HEK293T (cell line): ENCODE results near the gene TMEM204.

Experiments
- CTCF ChIA-PET: fragments of 350-600 bp; formaldehyde crosslinking; extraction: SDS; loops from one replicate; lab custom pipeline; 2021; ENCODE audit warnings: antibody characterized with exemption, inconsistent platforms; lab: Yijun Ruan, JAX
- POLR2A ChIA-PET: fragments of 350-600 bp; formaldehyde crosslinking; extraction: SDS; loops from one replicate; lab custom pipeline; 2020; ENCODE audit warnings: antibody characterized with exemption, inconsistent platforms; lab: Yijun Ruan, JAX
- DNase-seq: peaks from one replicate; pipeline ENCODE4 v3.0.0; 2012; ENCODE audit warnings: mixed read lengths; ENCODE audit errors: extremely low spot score
- ARNT ChIP-seq: fragments of 450-650 bp; IDR thresholded peaks from 2 replicates; pipeline ENCODE4 v1.6.1; 2017; ENCODE audit warnings: mild to moderate bottlenecking
- BHLHE40 ChIP-seq: fragments of 450-650 bp; IDR thresholded peaks from 2 replicates; pipeline ENCODE4 v1.6.1; 2016; ENCODE audit warnings: mild to moderate bottlenecking, moderate library complexity, borderline replicate concordance
- CTBP1 ChIP-seq: fragments of 450-650 bp; IDR thresholded peaks from 2 replicates; pipeline ENCODE4 v1.6.1; 2016; ENCODE audit warnings: borderline replicate concordance
- ELF4 ChIP-seq: fragments of 450-650 bp; IDR thresholded peaks from 2 replicates; pipeline ENCODE4 v1.6.1; 2017; ENCODE audit warnings: antibody characterized with exemption
- FOXA1 ChIP-seq: fragments of 450-650 bp; IDR thresholded peaks from 2 replicates; pipeline ENCODE4 v1.6.1; 2016; ENCODE audit warnings: mild to moderate bottlenecking
- FOXK2 ChIP-seq: fragments of 450-650 bp; IDR thresholded peaks from 2 replicates; pipeline ENCODE4 v1.6.1; 2016; ENCODE audit warnings: mild to moderate bottlenecking
- FOXM1 ChIP-seq: fragments of 450-650 bp; IDR thresholded peaks from 2 replicates; pipeline ENCODE4 v1.6.1; 2017; ENCODE audit warnings: mild to moderate bottlenecking, borderline replicate concordance
- HDGF ChIP-seq: fragments of 450-650 bp; IDR thresholded peaks from 2 replicates; pipeline ENCODE4 v1.6.1; 2017; ENCODE audit warnings: antibody characterized with exemption, borderline replicate concordance
- L3MBTL2 ChIP-seq: fragments of 450-650 bp; conservative IDR thresholded peaks from 2 replicates; pipeline ENCODE4 v1.6.1; 2016; ENCODE audit warnings: mild to moderate bottlenecking
- LEF1 ChIP-seq: fragments of 450-650 bp; IDR thresholded peaks from 2 replicates; pipeline ENCODE4 v1.6.1; 2017; ENCODE audit warnings: mild to moderate bottlenecking, borderline replicate concordance
- NFRKB ChIP-seq: fragments of 450-650 bp; IDR thresholded peaks from 2 replicates; pipeline ENCODE4 v1.6.1; 2016; ENCODE audit warnings: mild to moderate bottlenecking, moderate library complexity
- SP1 ChIP-seq: fragments of 450-650 bp; IDR thresholded peaks from 2 replicates; pipeline ENCODE4 v1.6.1; 2017
- SUZ12 ChIP-seq: fragments of 450-650 bp; IDR thresholded peaks from 2 replicates; pipeline ENCODE4 v1.6.1; 2016; ENCODE audit warnings: mild to moderate bottlenecking
- TARDBP ChIP-seq: fragments of 450-650 bp; IDR thresholded peaks from 2 replicates; pipeline ENCODE4 v1.6.1; 2016
- ZNF384 ChIP-seq: fragments of 450-650 bp; IDR thresholded peaks from 2 replicates; pipeline ENCODE4 v1.6.1; 2016
- TF ChIP-seq, protein P1 (sequence below): fragments of 450-650 bp; IDR thresholded peaks from 2 replicates; pipeline ENCODE4 v1.6.1; 2016

The TMEM204 gene

GRCh38 chr16:1553946-1554825 lies 20.7 kb downstream of the TMEM204 start:
- ChIA-PET POLR2A (no interaction called here), CTCF (no interaction called here)
- TF ChIP-seq HDGF (no peak), NFRKB (no peak), SP1 (no peak), L3MBTL2 (no peak), ZNF384 (no peak), CTBP1 (no peak)
- no peak for DNase-seq

DNA sequence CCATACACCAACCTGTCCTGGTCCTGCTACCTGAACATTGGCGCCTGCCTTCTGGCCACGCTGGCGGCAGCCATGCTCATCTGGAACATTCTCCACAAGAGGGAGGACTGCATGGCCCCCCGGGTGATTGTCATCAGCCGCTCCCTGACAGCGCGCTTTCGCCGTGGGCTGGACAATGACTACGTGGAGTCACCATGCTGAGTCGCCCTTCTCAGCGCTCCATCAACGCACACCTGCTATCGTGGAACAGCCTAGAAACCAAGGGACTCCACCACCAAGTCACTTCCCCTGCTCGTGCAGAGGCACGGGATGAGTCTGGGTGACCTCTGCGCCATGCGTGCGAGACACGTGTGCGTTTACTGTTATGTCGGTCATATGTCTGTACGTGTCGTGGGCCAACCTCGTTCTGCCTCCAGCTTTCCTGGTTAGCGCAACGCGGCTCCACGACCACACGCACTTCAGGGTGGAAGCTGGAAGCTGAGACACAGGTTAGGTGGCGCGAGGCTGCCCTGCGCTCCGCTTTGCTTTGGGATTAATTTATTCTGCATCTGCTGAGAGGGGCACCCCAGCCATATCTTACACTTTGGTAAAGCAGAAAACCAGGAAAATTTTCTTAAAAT lies 21.5 kb downstream of the TMEM204 start:
- no peak for DNase-seq
- CTCF ChIA-PET = no interaction called here
- POLR2A ChIA-PET = no interaction called here
- TF ChIP-seq BHLHE40 (no peak), TARDBP (no peak), ARNT (no peak), ZNF384 (no peak), ELF4 (no peak), LEF1 (no peak), CTBP1 (no peak), FOXA1 (no peak), HDGF (no peak), SP1 (no peak), FOXK2 (no peak), L3MBTL2 (no peak), SUZ12 (no peak), NFRKB (no peak)

DNA sequence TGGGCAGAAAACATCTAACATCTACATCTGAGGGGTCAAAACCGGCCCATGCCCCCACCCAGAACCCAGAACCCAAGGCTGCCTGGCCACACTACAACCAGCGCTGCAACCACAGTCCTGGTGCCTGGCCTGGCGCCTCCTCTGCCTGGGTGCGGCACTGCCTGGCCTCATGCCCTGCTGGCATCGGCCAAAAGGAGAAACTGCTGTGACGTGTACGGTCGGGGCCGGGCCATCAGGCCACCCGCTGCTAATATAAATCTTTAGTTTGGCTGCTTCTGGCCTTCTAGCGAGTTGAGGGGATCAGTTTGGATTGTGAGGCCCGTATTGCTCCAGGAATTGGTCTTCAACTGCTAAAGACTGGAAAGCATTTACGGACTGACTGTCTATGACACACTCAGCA lies 22.8 kb downstream of the TMEM204 start:
- ChIA-PET POLR2A (no interaction called here), CTCF (no interaction called here)
- no peak for DNase-seq
- TF ChIP-seq SP1 (no peak), ARNT (no peak), FOXA1 (no peak), FOXM1 (no peak), NFRKB (no peak), CTBP1 (no peak), L3MBTL2 (no peak), LEF1 (no peak), ZNF384 (no peak), TARDBP (no peak), SUZ12 (no peak), HDGF (no peak)
- TF ChIP-seq, protein P1, sequence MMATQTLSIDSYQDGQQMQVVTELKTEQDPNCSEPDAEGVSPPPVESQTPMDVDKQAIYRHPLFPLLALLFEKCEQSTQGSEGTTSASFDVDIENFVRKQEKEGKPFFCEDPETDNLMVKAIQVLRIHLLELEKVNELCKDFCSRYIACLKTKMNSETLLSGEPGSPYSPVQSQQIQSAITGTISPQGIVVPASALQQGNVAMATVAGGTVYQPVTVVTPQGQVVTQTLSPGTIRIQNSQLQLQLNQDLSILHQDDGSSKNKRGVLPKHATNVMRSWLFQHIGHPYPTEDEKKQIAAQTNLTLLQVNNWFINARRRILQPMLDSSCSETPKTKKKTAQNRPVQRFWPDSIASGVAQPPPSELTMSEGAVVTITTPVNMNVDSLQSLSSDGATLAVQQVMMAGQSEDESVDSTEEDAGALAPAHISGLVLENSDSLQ = no peak

GRCh38 chr16:1557074-1557473 lies 23.6 kb downstream of the TMEM204 start:
- POLR2A ChIA-PET = interaction anchor here (1.2 kb wide), 1 partner anchor 53 kb away, joined by 4 read pairs; no protein-coding TSS in a partner anchor
- TF ChIP-seq LEF1 = no peak
- no peak for TF ChIP-seq FOXA1
- no peak for TF ChIP-seq CTBP1
- TF ChIP-seq FOXM1 = no peak
- TF ChIP-seq ELF4 = no peak
- no peak for TF ChIP-seq TARDBP
- TF ChIP-seq NFRKB = no peak
- TF ChIP-seq ARNT = no peak
- no peak for TF ChIP-seq FOXK2
- no peak for TF ChIP-seq ZNF384
- no peak for TF ChIP-seq BHLHE40
- TF ChIP-seq, protein P1 = no peak
- TF ChIP-seq HDGF = no peak
- TF ChIP-seq SP1 = no peak
- TF ChIP-seq L3MBTL2 = no peak
- no peak for TF ChIP-seq SUZ12
- no peak for DNase-seq
- CTCF ChIA-PET = no interaction called here

DNA sequence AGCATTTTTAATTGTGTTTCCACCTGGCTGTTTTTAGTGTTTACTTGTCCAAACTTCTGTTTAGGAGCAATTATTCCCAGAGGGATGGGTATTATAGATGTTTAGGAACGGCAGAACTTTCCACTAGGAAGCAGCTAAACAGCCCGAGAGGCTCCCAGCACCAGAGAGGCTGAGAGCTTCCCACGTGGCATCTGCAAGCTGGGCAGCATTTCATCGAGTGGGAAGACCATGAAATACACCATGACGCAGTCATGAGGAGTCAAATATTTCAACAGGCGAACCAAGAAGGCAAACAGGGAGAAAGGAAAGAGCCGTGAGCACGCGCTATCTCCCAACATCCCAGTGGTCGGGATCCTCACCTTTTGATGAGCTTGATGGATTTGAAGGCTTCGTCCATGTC lies 24.1 kb downstream of the TMEM204 start:
- TF ChIP-seq FOXM1 (no peak), ZNF384 (no peak), HDGF (no peak), L3MBTL2 (no peak), CTBP1 (no peak), NFRKB (no peak), FOXK2 (no peak), SP1 (no peak), TARDBP (no peak)
- TF ChIP-seq, protein P1 = no peak
- no peak for DNase-seq
- ChIA-PET POLR2A (interaction anchor here (1.2 kb wide), 1 partner anchor 53 kb away, joined by 4 read pairs; no protein-coding TSS in a partner anchor), CTCF (no interaction called here)
